Neuronal stem cell (in vitro differentiated cells): Measurements from ENCODE around the gene MARCHF6.
"Not testable (repeated sequence)": the region's sequence is repeated elsewhere in the genome, so short reads cannot be mapped to it uniquely, and the experiment has no call there.

Experiments
- DNase-seq: peaks from one replicate; pipeline ENCODE4 v3.0.0-alpha.2; 2013; ENCODE audit warnings: low spot score
- H2AFZ ChIP-seq: one replicate; pipeline ENCODE4 v1.6.1; 2013; ENCODE audit warnings: mild to moderate bottlenecking, low read length, inconsistent platforms
- H2AK5ac ChIP-seq: 2 replicates; pipeline ENCODE4 v1.6.1; 2013; ENCODE audit warnings: low read depth, mild to moderate bottlenecking, inconsistent platforms, low read length, moderate library complexity, mixed read lengths
- H2BK120ac ChIP-seq: 2 replicates; pipeline ENCODE4 v1.6.1; 2013; ENCODE audit warnings: low read depth, mild to moderate bottlenecking, inconsistent platforms, low read length, moderate library complexity, mixed read lengths
- H2BK12ac ChIP-seq: one replicate; pipeline ENCODE4 v1.6.1; 2013; ENCODE audit warnings: low read length, inconsistent platforms
- H2BK15ac ChIP-seq: 2 replicates; pipeline ENCODE4 v1.6.1; 2013; ENCODE audit warnings: mild to moderate bottlenecking, low read length, inconsistent platforms, mixed read lengths
- H2BK5ac ChIP-seq: one replicate; pipeline ENCODE4 v1.6.1; 2013; ENCODE audit warnings: inconsistent platforms, mild to moderate bottlenecking, low read length, moderate library complexity
- H3K14ac ChIP-seq: one replicate; pipeline ENCODE4 v1.6.1; 2013; ENCODE audit warnings: low read length, inconsistent platforms
- H3K18ac ChIP-seq: 2 replicates; pipeline ENCODE4 v1.6.1; 2013; ENCODE audit warnings: low read length, inconsistent platforms
- H3K23ac ChIP-seq: 2 replicates; pipeline ENCODE4 v1.6.1; 2013; ENCODE audit warnings: low read depth, mild to moderate bottlenecking, mixed read lengths, low read length, inconsistent platforms; ENCODE audit not compliant: poor library complexity
- H3K27ac ChIP-seq: replicated peaks from 3 replicates; pipeline ENCODE4 v1.5.1; 2013; ENCODE audit warnings: low read length, inconsistent platforms
- H3K27me3 ChIP-seq, 3 experiments: 2 replicates each; pipeline ENCODE4 v1.6.1; 2013; ENCODE audit warnings: low read length in 3 of 3, mild to moderate bottlenecking in 2 of 3, inconsistent platforms in 1 of 3, low read depth in 1 of 3, mixed read lengths in 1 of 3, moderate library complexity in 1 of 3; ENCODE audit not compliant: control insufficient read depth in 3 of 3, insufficient read depth in 3 of 3
- H3K36me3 ChIP-seq, 2 donors: replicated peaks in 1 of 2; 2 replicates each; pipeline ENCODE4 v1.6.1; 2013; ENCODE audit warnings: low read length in 2 of 2; ENCODE audit not compliant: control insufficient read depth in 2 of 2, insufficient read depth in 2 of 2
- H3K4ac ChIP-seq: 2 replicates; pipeline ENCODE4 v1.6.1; 2013; ENCODE audit warnings: inconsistent platforms, mild to moderate bottlenecking, low read length, moderate library complexity
- H3K4me1 ChIP-seq, 2 donors: 1 replicate in 1 of 2; 2 replicates in 1 of 2; pipeline ENCODE4 v1.6.1; 2013; ENCODE audit warnings: low read length in 2 of 2, low read depth in 1 of 2; ENCODE audit not compliant: control insufficient read depth in 2 of 2, insufficient read depth in 1 of 2
- H3K4me2 ChIP-seq: one replicate; pipeline ENCODE4 v1.6.1; 2013; ENCODE audit warnings: mild to moderate bottlenecking, low read length, inconsistent platforms; ENCODE audit not compliant: insufficient read depth, poor library complexity, severe bottlenecking
- H3K4me3 ChIP-seq, 2 donors: 2 replicates each; pipeline ENCODE4 v1.5.1; 2013; ENCODE audit warnings: low read length in 2 of 2, mild to moderate bottlenecking in 2 of 2, inconsistent platforms in 1 of 2, moderate library complexity in 1 of 2
- H3K79me1 ChIP-seq: one replicate; pipeline ENCODE4 v1.6.1; 2013; ENCODE audit warnings: low read depth, mild to moderate bottlenecking, inconsistent platforms, low read length, moderate library complexity
- H3K9ac ChIP-seq: one replicate; pipeline ENCODE4 v1.6.1; 2013; ENCODE audit warnings: mild to moderate bottlenecking, low read depth, low read length, inconsistent platforms; ENCODE audit not compliant: poor library complexity
- H3K9me3 ChIP-seq, 2 donors: replicated peaks in 1 of 2; 2 replicates each; pipeline versions ENCODE3 to v1.6.1; 2013; ENCODE audit warnings: low read length in 2 of 2, mild to moderate bottlenecking in 2 of 2, inconsistent platforms in 1 of 2, low read depth in 1 of 2, mixed read lengths in 1 of 2, moderate library complexity in 1 of 2; ENCODE audit not compliant: control insufficient read depth in 2 of 2, insufficient read depth in 1 of 2
- H4K8ac ChIP-seq: one replicate; pipeline ENCODE4 v1.6.1; 2013; ENCODE audit warnings: low read depth, mild to moderate bottlenecking, inconsistent platforms, low read length, moderate library complexity
- H4K91ac ChIP-seq: one replicate; pipeline ENCODE4 v1.6.1; 2013; ENCODE audit warnings: low read length, low read depth, mild to moderate bottlenecking, inconsistent platforms; ENCODE audit not compliant: poor library complexity
- WGBS, 2 donors: extraction: QIAGEN DNeasy Blood & Tissue Kit; methylation state at CpG; one replicate each; pipeline ENCODE4 v1.1.7; 2013; ENCODE audit warnings: missing lambda C conversion rate in 2 of 2, mixed read lengths in 1 of 2; ENCODE audit not compliant: insufficient read length in 2 of 2, insufficient replicate concordance in 1 of 2; ENCODE audit errors: extremely low coverage in 2 of 2; 5-methylcytosine and 5-hydroxymethylcytosine counted together

The MARCHF6 gene

GRCh38 chr5:10310835-10311570 lies 42.5 kb upstream of the MARCHF6 start:
- not testable (repeated sequence) for H4K8ac ChIP-seq, H2BK15ac ChIP-seq, H2BK120ac ChIP-seq, H2AFZ ChIP-seq, H3K9me3 ChIP-seq, H3K23ac ChIP-seq, H3K18ac ChIP-seq, H4K91ac ChIP-seq, H3K4me3 ChIP-seq, H3K4me1 ChIP-seq, H3K27ac ChIP-seq, H3K14ac ChIP-seq, H3K27me3 ChIP-seq, H3K79me1 ChIP-seq, H2AK5ac ChIP-seq, H3K9ac ChIP-seq, DNase-seq, H2BK12ac ChIP-seq, H3K4me2 ChIP-seq, H2BK5ac ChIP-seq, H3K4ac ChIP-seq, H3K36me3 ChIP-seq
- no CpG with 5 or more reads among the region's 8 CpGs for WGBS, 2 donors

DNA sequence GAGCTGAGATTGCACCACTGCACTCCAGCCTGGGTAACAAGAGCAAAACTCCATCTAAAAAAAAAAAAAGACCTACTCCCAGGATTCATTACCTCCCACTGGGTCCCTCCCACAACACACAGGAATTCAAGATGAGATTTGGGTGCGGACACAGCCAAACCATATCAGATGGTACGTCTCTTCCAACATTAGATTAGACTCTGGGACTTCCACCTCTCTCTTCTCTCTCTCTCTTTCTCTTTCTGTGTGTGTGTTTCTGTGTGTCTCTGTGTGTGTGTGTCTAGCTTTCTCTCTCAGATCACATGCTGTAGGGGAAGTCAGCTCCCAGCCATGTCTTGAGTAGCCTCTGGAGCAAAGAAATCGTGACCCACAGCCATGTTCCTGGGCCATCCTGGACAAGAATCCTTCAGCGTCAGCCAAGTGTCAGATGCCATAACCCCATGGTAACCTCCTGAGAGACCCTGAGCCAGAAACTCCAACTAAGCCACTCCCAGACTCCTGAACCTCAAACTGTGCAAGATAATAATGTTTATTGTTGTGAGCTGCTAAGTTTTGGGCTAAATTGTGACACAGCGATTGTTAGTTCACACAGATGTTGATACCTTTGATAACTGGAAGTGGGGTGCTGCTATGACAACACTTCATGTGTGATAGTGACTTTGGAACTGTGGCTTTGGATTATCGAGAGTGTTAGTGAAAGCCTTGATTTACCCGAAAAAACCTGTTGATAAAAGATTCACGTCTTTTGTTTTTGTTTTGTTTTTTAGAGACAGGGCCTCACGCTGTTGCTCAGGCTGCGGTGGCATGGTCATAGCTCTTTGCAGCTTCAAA lies 41.7 kb upstream of the MARCHF6 start:
- no peak overlapping the region for H3K23ac ChIP-seq
- no peak for DNase-seq
- no CpG with 5 or more reads among the region's 10 CpGs for WGBS, 2 donors
- no peak overlapping the region for H2BK120ac ChIP-seq
- H3K18ac ChIP-seq = no peak overlapping the region
- no peak overlapping the region for H2BK15ac ChIP-seq
- no peak overlapping the region for H3K4me2 ChIP-seq
- no peaks in the 10 kb centered on the region for H3K79me1 ChIP-seq
- no peak overlapping the region for H4K91ac ChIP-seq
- H2BK5ac ChIP-seq = no peak overlapping the region
- H2AFZ ChIP-seq = no peak overlapping the region
- H2BK12ac ChIP-seq = no peak overlapping the region
- H3K27me3 ChIP-seq = peaks cover 0 to 1% (median 0%) of the 10 kb centered on the region in 3 experiments
- no peak overlapping the region for H3K4me3 ChIP-seq
- H3K27ac ChIP-seq = no peak overlapping the region
- peaks cover 0 to 2% of the 10 kb centered on the region in 2 donors for H3K9me3 ChIP-seq
- H2AK5ac ChIP-seq = no peak overlapping the region
- no peak overlapping the region for H3K14ac ChIP-seq
- no peak overlapping the region for H3K9ac ChIP-seq
- no peak overlapping the region for H4K8ac ChIP-seq
- H3K4me1 ChIP-seq = no peaks in the 10 kb centered on the region
- H3K36me3 ChIP-seq = no peaks in the 10 kb centered on the region
- H3K4ac ChIP-seq = no peak overlapping the region

- no peak overlapping the region for H2AFZ ChIP-seq
- WGBS, 2 donors = no CpG with 5 or more reads among the region's 5 CpGs
- H3K4me2 ChIP-seq = no peak overlapping the region
- no peak overlapping the region for H3K4ac ChIP-seq
- peaks cover 3% of the 10 kb centered on the region for H3K79me1 ChIP-seq
- H3K27ac ChIP-seq = no peak overlapping the region
- peaks cover 0 to 3% of the 10 kb centered on the region in 2 donors for H3K9me3 ChIP-seq
- no peaks in the 10 kb centered on the region for H3K36me3 ChIP-seq
- peaks cover 0 to 4% (median 0%) of the 10 kb centered on the region in 3 experiments for H3K27me3 ChIP-seq
- H3K9ac ChIP-seq = no peak overlapping the region
- no peak overlapping the region for H4K8ac ChIP-seq
- H2AK5ac ChIP-seq = no peak overlapping the region
- no peak overlapping the region for H4K91ac ChIP-seq
- no peak overlapping the region for H3K14ac ChIP-seq
- H3K23ac ChIP-seq = no peak overlapping the region
- H2BK12ac ChIP-seq = no peak overlapping the region
- H3K4me3 ChIP-seq = no peak overlapping the region
- no peak for DNase-seq
- no peaks in the 10 kb centered on the region for H3K4me1 ChIP-seq
- no peak overlapping the region for H2BK5ac ChIP-seq
- H3K18ac ChIP-seq = peak overlapping the region; percentile 13
- no peak overlapping the region for H2BK15ac ChIP-seq
- H2BK120ac ChIP-seq = no peak overlapping the region
Observed at GRCh38 chr5:10315201-10315600, 38.3 kb upstream of the MARCHF6 start.

DNA sequence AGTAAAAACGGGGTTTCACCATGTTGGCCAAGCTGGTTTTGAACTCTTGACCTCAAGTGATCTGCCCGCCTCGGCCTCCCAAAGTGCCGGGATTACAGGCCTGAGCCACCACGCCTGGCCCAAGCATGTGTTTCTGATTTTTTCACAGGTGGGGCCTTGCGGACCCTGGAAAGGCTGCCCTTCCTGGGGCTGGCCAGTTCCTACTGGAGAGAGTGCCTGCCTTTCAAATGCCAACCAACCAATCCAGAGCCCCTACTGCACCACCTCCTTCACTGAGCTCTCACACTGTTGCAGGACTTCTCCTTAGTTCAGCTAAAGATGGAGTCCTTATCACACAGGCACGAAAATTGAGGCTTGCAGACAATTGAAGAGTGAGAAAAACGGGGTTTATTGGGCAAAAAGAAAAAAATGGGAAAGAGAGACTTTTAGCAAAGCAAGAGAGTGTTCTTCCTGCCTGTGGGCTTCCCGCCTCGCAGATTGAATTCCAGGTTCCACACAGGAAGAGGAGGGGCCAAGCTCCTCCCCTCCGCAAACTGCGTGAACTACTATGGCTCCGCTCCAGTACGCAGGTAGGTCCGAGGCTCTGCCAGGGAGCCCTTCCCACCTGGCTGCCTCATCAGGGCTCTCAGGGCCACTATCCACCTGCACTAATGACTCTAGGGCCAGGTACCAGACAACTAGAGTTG lies 37.5 kb upstream of the MARCHF6 start:
- WGBS, 2 donors = no CpG with 5 or more reads among the region's 15 CpGs

More for the DNA sequence above, 37.5 kb upstream of the MARCHF6 start:
- Histone ChIP-seq H3K9me3 (peaks cover 0 to 3% of the 10 kb centered on the region in 2 donors), H3K4ac (peak overlapping the region; percentile 76), H2AFZ (peak overlapping the region; percentile 27), H4K91ac (no peak overlapping the region), H3K9ac (no peak overlapping the region), H4K8ac (no peak overlapping the region), H3K27me3 (peaks cover 0 to 4% (median 0%) of the 10 kb centered on the region in 3 experiments), H3K14ac (peak overlapping the region; percentile 89), H2BK15ac (no peak overlapping the region), H3K79me1 (peaks cover 3% of the 10 kb centered on the region), H3K4me2 (no peak overlapping the region), H3K4me3 (no peak overlapping the region), H3K18ac (peak overlapping the region; percentile 9), H2BK12ac (no peak overlapping the region), H2AK5ac (no peak overlapping the region), H2BK120ac (no peak overlapping the region), H3K27ac (no peak overlapping the region), H2BK5ac (no peak overlapping the region), H3K4me1 (no peaks in the 10 kb centered on the region), H3K23ac (peak overlapping the region; percentile 31), H3K36me3 (no peaks in the 10 kb centered on the region)
- DNase-seq = no peak
